HepG2 (cell line): Measurements from ENCODE around the gene TANC1. TPM values are rescaled to one million over a fixed set of nuclear protein-coding genes. Genes with fewer than 3 reads are reported as not detected.

ENCODE experiments used
- ATAC-seq: fragments of 200-7000 bp; cut with Tn5 transposase; 3 replicates; pipeline ENCODE4 v1.9.1; 2020; ENCODE audit warnings: mild to moderate bottlenecking, moderate library complexity
- BruUV-seq: library from RNA; stranded (reverse); fragments of 400-500 nt; replicated peaks from 2 replicates; lab custom pipeline; 2021; lab: Mats Ljungman, UMichigan
- CTCF ChIA-PET: fragments of 300-600 bp; formaldehyde crosslinking; extraction: SDS; loops from one replicate; lab custom pipeline; 2021; ENCODE audit warnings: low total read pairs, inconsistent platforms, low intra/inter-chr PET ratio; lab: Yijun Ruan, JAX
- POLR2A ChIA-PET: fragments of 350-600 bp; sonication (Branson Sonifier 250); formaldehyde crosslinking; loops from one replicate; lab custom pipeline; 2020; ENCODE audit warnings: antibody characterized with exemption, inconsistent platforms; lab: Yijun Ruan, JAX
- DNase-seq: peaks from one replicate; pipeline ENCODE4 v3.0.0-alpha.2; 2015; ENCODE audit warnings: low spot score
- FAIRE-seq: peaks from 3 replicates; lab custom pipeline; 2011; peaks lifted over from hg19 to GRCh38; lab: Jason Lieb, UNC
- H2AFZ ChIP-seq: one replicate; pipeline ENCODE4 v1.6.1; 2011; ENCODE audit warnings: low read length, inconsistent platforms
- H3K27ac ChIP-seq: fragments of 300-600 bp; 3 replicates; pipeline ENCODE4 v1.8.0; 2011; ENCODE audit warnings: mixed run types, mild to moderate bottlenecking, mixed read lengths, low read length, inconsistent platforms; ENCODE audit not compliant: insufficient read depth; ENCODE audit errors: extremely low read length
- H3K27me3 ChIP-seq, 2 experiments: fragments of 200-600 bp in 1 of 2; 2 replicates in 1 of 2; 3 replicates in 1 of 2; pipeline versions ENCODE4 v1.6.0 to v1.8.0; 2011; ENCODE audit warnings: low read length in 2 of 2, mild to moderate bottlenecking in 2 of 2, moderate library complexity in 2 of 2, inconsistent platforms in 1 of 2; ENCODE audit not compliant: insufficient read depth in 2 of 2, control insufficient read depth in 1 of 2
- H3K36me3 ChIP-seq, 2 experiments: fragments of 200-600 bp in 1 of 2; replicated peaks in 1 of 2; 2 replicates in 1 of 2; 3 replicates in 1 of 2; pipeline versions ENCODE4 v1.5.1 to v1.8.0; 2011; ENCODE audit warnings: low read length in 2 of 2, inconsistent platforms in 1 of 2; ENCODE audit not compliant: insufficient read depth in 2 of 2, control insufficient read depth in 1 of 2
- H3K4me1 ChIP-seq: 2 replicates; pipeline ENCODE4 v1.5.1; 2012; ENCODE audit warnings: low read length, inconsistent platforms; ENCODE audit not compliant: insufficient read depth
- H3K4me2 ChIP-seq: 2 replicates; pipeline ENCODE4 v1.6.0; 2011; ENCODE audit warnings: low read depth, low read length, inconsistent platforms
- H3K4me3 ChIP-seq, 3 experiments: fragments of 200-600 bp in 1 of 3; sonication (generic), shearing (Covaris generic) in 1 of 3; replicated peaks in 1 of 3; 2 replicates each; pipeline ENCODE4 v1.5.1; 2011 to 2016; ENCODE audit warnings: low read length in 3 of 3, inconsistent platforms in 2 of 3, low read depth in 2 of 3, mild to moderate bottlenecking in 2 of 3, control low read depth in 1 of 3, mixed read lengths in 1 of 3; ENCODE audit not compliant: insufficient read depth in 1 of 3
- H3K79me2 ChIP-seq: one replicate; pipeline ENCODE4 v1.6.1; 2011; ENCODE audit warnings: low read length, inconsistent platforms; ENCODE audit not compliant: insufficient read depth
- H3K9ac ChIP-seq: 2 replicates; pipeline ENCODE4 v1.6.0; 2011; ENCODE audit warnings: mild to moderate bottlenecking, low read depth, low read length, inconsistent platforms; ENCODE audit not compliant: insufficient read depth
- H3K9me3 ChIP-seq: 2 replicates; pipeline ENCODE4 v1.5.1; 2012; ENCODE audit warnings: mild to moderate bottlenecking, low read length
- H4K20me1 ChIP-seq: 2 replicates; pipeline ENCODE4 v1.6.0; 2011; ENCODE audit warnings: inconsistent platforms, mild to moderate bottlenecking, low read length, moderate library complexity; ENCODE audit not compliant: insufficient read depth
- MNT ChIP-seq: fragments of 450-650 bp; IDR thresholded peaks from 2 replicates; pipeline ENCODE4 v1.6.1; 2016
- POGZ ChIP-seq: sonication (generic); formaldehyde crosslinking; IDR thresholded peaks from 2 replicates; pipeline ENCODE4 v1.4.0; 2020; ENCODE audit warnings: mild to moderate bottlenecking, missing genetic modification reagents
- ZNF124 ChIP-seq: sonication (generic); formaldehyde crosslinking; IDR thresholded peaks from 2 replicates; pipeline ENCODE4 v1.4.0; 2020; ENCODE audit warnings: missing genetic modification reagents
- WGBS: methylation state at CpG from one replicate; pipeline ENCODE4 v1.1.6; 2017; ENCODE audit warnings: low lambda C conversion rate; 5-methylcytosine and 5-hydroxymethylcytosine counted together
- in situ Hi-C: cut with HindIII; loops from 2 replicates; pipeline ENCODE4 v1.10.0; 2017; ENCODE audit warnings: low pct_unique_long_range_greater_than_20kb; ENCODE audit not compliant: extremely low pct_ligation_motif_present
- intact Hi-C: fragments of 100-400 bp; cut with micrococcal nuclease; formaldehyde crosslinking; loops from one replicate; pipeline ENCODE4 v1.10.0; 2022; ENCODE audit not compliant: unreplicated experiment
- polyA plus RNA-seq, 8 experiments: library from polyadenylated mRNA; depleted of rRNA in 3 of 8; stranded (reverse) in 7 of 8; unstranded in 1 of 8; fragments of >200 nt; fragmentation: Illumina TruSeq in 4 of 8; extraction: Trizol in 4 of 8; gene quantifications; 2 replicates each; pipeline versions ENCODE4 v1.2.1 to v1.2.3, GENCODE V29; 2011 to 2016; ENCODE audit warnings: low read depth in 4 of 8, missing spikeins in 1 of 8, mixed read lengths in 1 of 8; ENCODE audit not compliant: insufficient read depth in 1 of 8
- total RNA-seq, 5 experiments: library from RNA; depleted of rRNA; stranded (reverse); fragments of >200 nt; fragmentation: Illumina TruSeq; extraction: Trizol; gene quantifications; 2 replicates each; pipeline ENCODE4 v1.2.3, GENCODE V29; 2016; ENCODE audit warnings: low read depth in 1 of 5
- TF ChIP-seq, protein P1 (sequence below): sonication (generic); formaldehyde crosslinking; IDR thresholded peaks from 2 replicates; pipeline ENCODE4 v1.5.0; 2020; ENCODE audit warnings: mild to moderate bottlenecking, missing genetic modification reagents

Gene TANC1
- total and polyA plus RNA-seq, 2 of the 13 experiments (the other 11 are each of a cell fraction or from before 2014, with no cell fraction given): 2.3 to 5.6 TPM

GRCh38 chr2:159052157-159052601 lies 83.7 kb downstream of the TANC1 start:
- Histone ChIP-seq H3K9ac (no peak overlapping the region), H3K9me3 (no peaks in the 10 kb centered on the region), H3K4me2 (no peak overlapping the region), H4K20me1 (no peaks in the 10 kb centered on the region), H2AFZ (no peak overlapping the region), H3K79me2 (no peaks in the 10 kb centered on the region), H3K4me1 (no peaks in the 10 kb centered on the region), H3K36me3 (no peaks in the 10 kb centered on the region), H3K27ac (no peak overlapping the region), H3K27me3 (no peaks in the 10 kb centered on the region), H3K4me3 (no peak overlapping the region)
- ChIA-PET CTCF (no interaction called here), POLR2A (no interaction called here)
- in situ Hi-C loops (no loop called here), intact Hi-C loops (no loop called here)
- FAIRE-seq (no peak), DNase-seq (no peak), ATAC-seq (no peak)
- BruUV-seq: no TSS peak
- WGBS: 57% methylated on average over 5 of the region's 5 CpGs
- no peak for TF ChIP-seq ZNF124 (CRISPR knock-in tag)

DNA sequence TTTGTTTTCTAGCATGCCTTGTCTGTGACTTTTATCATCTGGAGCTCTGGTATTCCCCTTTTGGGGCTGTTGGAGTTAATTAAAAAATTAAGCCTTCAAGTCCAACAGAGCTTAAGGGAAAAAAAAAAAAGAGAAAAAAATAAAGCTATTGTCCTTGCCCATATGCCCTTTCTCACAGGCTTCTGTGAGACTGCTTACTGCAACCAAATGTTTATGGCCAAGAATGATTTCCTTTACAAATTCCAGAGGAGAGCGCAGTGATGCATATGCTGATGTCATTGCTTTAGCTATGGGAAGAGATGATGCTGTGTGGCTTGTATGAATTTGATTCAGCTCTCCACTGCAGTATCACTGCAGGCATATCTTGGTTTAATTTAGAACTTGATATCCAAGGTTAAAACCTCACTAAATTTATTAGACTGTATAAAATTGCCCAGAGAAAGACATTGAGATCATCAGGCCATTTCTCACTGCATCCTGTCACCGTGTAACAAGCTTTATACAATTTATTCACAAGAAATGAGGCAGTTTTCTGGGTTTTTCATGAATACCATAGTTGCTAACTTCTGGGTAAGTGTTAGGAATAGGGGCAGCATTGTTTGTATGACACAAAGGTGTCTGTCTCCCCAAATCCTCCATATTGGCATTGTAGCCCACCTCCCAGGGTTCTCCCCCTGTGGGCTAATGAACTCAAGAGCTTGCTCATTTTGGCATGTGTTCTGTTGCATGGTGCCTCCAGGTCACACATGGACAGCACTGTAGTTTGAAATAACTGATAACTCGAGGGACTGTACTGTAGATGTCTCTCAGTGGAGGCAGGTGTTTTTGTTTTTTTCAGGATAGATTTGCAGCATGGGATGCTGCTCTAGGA lies 85.0 kb downstream of the TANC1 start:
- intact Hi-C loops: no loop called here
- 59% methylated on average over 3 of the region's 3 CpGs for WGBS
- no peak for FAIRE-seq
- Histone ChIP-seq H3K4me3 (no peak overlapping the region), H3K27ac (no peak overlapping the region), H3K9me3 (no peaks in the 10 kb centered on the region), H3K4me2 (no peak overlapping the region), H3K9ac (no peak overlapping the region), H3K79me2 (no peaks in the 10 kb centered on the region), H3K27me3 (no peaks in the 10 kb centered on the region), H2AFZ (no peak overlapping the region), H3K4me1 (no peaks in the 10 kb centered on the region), H4K20me1 (no peaks in the 10 kb centered on the region), H3K36me3 (no peaks in the 10 kb centered on the region)
- ATAC-seq: no peak
- TF ChIP-seq POGZ (no peak), MNT (peak; percentile 52; the same call in 1 of the 2 replicates)
- TF ChIP-seq, protein P1, sequence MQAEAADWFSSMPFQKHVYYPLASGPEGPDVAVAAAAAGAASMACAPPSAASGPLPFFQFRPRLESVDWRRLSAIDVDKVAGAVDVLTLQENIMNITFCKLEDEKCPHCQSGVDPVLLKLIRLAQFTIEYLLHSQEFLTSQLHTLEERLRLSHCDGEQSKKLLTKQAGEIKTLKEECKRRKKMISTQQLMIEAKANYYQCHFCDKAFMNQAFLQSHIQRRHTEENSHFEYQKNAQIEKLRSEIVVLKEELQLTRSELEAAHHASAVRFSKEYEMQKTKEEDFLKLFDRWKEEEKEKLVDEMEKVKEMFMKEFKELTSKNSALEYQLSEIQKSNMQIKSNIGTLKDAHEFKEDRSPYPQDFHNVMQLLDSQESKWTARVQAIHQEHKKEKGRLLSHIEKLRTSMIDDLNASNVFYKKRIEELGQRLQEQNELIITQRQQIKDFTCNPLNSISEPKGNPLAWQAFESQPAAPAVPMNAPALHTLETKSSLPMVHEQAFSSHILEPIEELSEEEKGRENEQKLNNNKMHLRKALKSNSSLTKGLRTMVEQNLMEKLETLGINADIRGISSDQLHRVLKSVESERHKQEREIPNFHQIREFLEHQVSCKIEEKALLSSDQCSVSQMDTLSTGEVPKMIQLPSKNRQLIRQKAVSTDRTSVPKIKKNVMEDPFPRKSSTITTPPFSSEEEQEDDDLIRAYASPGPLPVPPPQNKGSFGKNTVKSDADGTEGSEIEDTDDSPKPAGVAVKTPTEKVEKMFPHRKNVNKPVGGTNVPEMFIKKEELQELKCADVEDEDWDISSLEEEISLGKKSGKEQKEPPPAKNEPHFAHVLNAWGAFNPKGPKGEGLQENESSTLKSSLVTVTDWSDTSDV: no peak
- no peak for DNase-seq
- in situ Hi-C loops: no loop called here
- ChIA-PET POLR2A (no interaction called here), CTCF (no interaction called here)
- no TSS peak for BruUV-seq
